Left lung (tissue), 10 donors: ENCODE measurements around the gene GALNT10. TPM values are rescaled to one million over a fixed set of nuclear protein-coding genes. Genes with fewer than 3 reads are reported as not detected.
"Not testable (repeated sequence)": the region's sequence is repeated elsewhere in the genome, so short reads cannot be mapped to it uniquely, and the experiment has no call there.

ENCODE experiments used
- ATAC-seq: fragments of 200-7000 bp; cut with Tn5 transposase; one replicate; pipeline ENCODE4 v1.9.1; 2020; ENCODE audit warnings: moderate library complexity
- DNase-seq, 4 donors: peaks; one replicate each; pipeline ENCODE4 v3.0.0-alpha.2; 2013 to 2020
- H3K27ac ChIP-seq, 2 donors: fragments of 200-600 bp; sonication (generic) in 1 of 2; one replicate each; pipeline versions ENCODE4 v1.5.0 to v1.8.0; 2020 to 2021
- H3K27me3 ChIP-seq, 2 donors: fragments of 200-600 bp; sonication (generic) in 1 of 2; one replicate each; pipeline versions ENCODE4 v1.5.0 to v1.8.0; 2020 to 2021
- H3K36me3 ChIP-seq, 2 donors: fragments of 200-600 bp; sonication (generic) in 1 of 2; one replicate each; pipeline versions ENCODE4 v1.5.0 to v1.8.0; 2020 to 2021
- H3K4me1 ChIP-seq, 2 donors: fragments of 200-600 bp; one replicate each; pipeline ENCODE4 v1.8.0; 2021
- H3K4me3 ChIP-seq, 2 donors: fragments of 200-600 bp; sonication (generic) in 1 of 2; one replicate each; pipeline versions ENCODE4 v1.5.0 to v1.8.0; 2020 to 2021; ENCODE audit warnings: mild to moderate bottlenecking in 1 of 2
- H3K9me3 ChIP-seq, 2 donors: fragments of 200-600 bp; sonication (generic) in 1 of 2; one replicate each; pipeline versions ENCODE4 v1.5.0 to v1.8.0; 2020 to 2021
- intact Hi-C, 2 donors: fragments of 100-400 bp; cut with DNase I; formaldehyde crosslinking; loops; one replicate each; pipeline versions ENCODE4 v1.11.2 to v1.14.2; 2022
- polyA plus RNA-seq, 6 donors: library from polyadenylated mRNA; unstranded; fragments of 120-200 nt; gene quantifications; one replicate each; pipeline ENCODE4 v1.2.1, GENCODE V29; 2013; ENCODE audit not compliant: insufficient read length in 6 of 6
- total RNA-seq, 2 donors: library from RNA; stranded (reverse); fragmentation: NEBNext Ultra II Directional; extraction: Animal tissue kit (Norgen Biotek cat#: 25700); gene quantifications; one replicate each; pipeline ENCODE4 v1.2.1, GENCODE V29; 2021
- TF ChIP-seq, protein P1 (sequence below), 2 donors: fragments of 200-600 bp; sonication (generic) in 1 of 2; IDR thresholded peaks; one replicate each; pipeline versions ENCODE4 v1.5.0 to v1.8.0; 2021; ENCODE audit warnings: antibody characterized with exemption in 2 of 2
- donor health status: DM: no; HTN: yes; CAD: no.
- donor health status: DM: no; HTN: no; CAD: no.

The GALNT10 gene
- total and polyA plus RNA-seq, 8 donors = 21.2 to 117 (median 25.7) TPM

DNA sequence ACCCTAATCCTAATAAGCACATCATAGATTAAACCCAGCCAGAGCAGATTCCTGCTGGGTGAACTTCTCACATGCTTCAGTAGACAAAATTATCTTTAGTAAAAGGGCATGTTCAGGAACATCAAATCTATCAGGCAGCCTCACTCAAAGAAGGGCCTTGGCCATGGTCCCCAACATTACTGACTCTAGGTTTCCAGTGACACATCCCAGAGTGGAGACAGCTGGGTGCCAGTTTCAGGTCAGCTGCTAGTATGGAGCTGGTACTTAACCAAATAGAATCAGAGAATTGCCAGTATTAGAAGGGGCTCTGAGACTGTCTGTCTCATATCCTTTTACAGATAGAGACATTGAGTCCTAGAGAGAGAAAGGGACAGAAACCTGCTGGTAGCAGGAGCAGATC is 44.1 kb upstream of the GALNT10 start:
- Histone ChIP-seq H3K27ac (no peak overlapping the region), H3K27me3 (no peaks in the 10 kb centered on the region), H3K9me3 (no peaks in the 10 kb centered on the region), H3K4me3 (no peak overlapping the region), H3K4me1 (no peaks in the 10 kb centered on the region), H3K36me3 (no peaks in the 10 kb centered on the region)
- ATAC-seq (no peak), DNase-seq (no peak)
- TF ChIP-seq, protein P1, sequence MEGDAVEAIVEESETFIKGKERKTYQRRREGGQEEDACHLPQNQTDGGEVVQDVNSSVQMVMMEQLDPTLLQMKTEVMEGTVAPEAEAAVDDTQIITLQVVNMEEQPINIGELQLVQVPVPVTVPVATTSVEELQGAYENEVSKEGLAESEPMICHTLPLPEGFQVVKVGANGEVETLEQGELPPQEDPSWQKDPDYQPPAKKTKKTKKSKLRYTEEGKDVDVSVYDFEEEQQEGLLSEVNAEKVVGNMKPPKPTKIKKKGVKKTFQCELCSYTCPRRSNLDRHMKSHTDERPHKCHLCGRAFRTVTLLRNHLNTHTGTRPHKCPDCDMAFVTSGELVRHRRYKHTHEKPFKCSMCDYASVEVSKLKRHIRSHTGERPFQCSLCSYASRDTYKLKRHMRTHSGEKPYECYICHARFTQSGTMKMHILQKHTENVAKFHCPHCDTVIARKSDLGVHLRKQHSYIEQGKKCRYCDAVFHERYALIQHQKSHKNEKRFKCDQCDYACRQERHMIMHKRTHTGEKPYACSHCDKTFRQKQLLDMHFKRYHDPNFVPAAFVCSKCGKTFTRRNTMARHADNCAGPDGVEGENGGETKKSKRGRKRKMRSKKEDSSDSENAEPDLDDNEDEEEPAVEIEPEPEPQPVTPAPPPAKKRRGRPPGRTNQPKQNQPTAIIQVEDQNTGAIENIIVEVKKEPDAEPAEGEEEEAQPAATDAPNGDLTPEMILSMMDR (IDR thresholded peaks at IDR 0.05) = no peak
- intact Hi-C loops = no loop called here

DNA sequence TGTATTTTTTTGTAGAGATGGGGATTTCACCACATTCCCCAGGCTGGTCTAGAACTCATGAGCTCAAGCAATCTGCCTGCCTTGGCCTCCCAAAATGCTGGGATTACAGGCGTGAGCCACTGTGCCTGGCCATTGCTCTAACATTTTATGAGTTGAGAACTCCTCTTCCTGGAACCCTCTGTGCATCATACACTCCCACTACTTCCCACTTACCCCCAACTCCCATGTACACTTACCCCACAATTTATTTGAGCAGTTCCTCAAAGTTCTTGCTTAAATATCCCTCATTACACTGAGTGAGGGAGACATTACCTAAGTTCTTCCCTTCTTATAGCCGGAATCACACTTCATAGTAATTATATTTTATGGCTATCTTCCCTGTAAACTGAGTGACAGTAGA is 42.9 kb upstream of the GALNT10 start:
- no peak for DNase-seq
- Histone ChIP-seq H3K36me3 (no peaks in the 10 kb centered on the region), H3K27me3 (no peaks in the 10 kb centered on the region), H3K4me1 (no peaks in the 10 kb centered on the region), H3K27ac (no peak overlapping the region), H3K4me3 (no peak overlapping the region), H3K9me3 (no peaks in the 10 kb centered on the region)
- no peak for ATAC-seq
- TF ChIP-seq, protein P1 (IDR thresholded peaks at IDR 0.05) = no peak
- intact Hi-C loops = no loop called here

DNA sequence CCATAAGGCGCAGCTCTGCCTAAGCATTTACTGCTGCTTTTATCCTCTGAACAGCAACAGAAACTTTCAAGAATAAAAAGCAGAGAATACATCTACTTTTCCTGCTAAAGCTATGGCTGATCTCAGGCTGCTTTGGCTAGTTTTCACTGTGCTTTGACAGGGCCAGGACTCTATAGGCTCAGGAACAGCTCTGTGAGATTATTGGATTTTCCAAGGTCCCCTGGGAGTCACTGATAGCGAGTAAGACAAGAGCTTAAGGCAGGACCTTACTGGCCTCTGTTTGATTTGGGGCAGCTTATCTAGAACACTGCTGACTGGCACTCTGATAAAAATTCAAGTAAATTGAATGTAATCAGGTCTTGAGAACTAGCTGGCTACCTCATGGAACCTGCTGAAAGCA is 40.1 kb upstream of the GALNT10 start:
- ATAC-seq, DNase-seq, H3K27ac ChIP-seq, H3K9me3 ChIP-seq, intact Hi-C loops, H3K4me1 ChIP-seq, H3K36me3 ChIP-seq, H3K27me3 ChIP-seq, H3K4me3 ChIP-seq: not testable (repeated sequence)

DNA sequence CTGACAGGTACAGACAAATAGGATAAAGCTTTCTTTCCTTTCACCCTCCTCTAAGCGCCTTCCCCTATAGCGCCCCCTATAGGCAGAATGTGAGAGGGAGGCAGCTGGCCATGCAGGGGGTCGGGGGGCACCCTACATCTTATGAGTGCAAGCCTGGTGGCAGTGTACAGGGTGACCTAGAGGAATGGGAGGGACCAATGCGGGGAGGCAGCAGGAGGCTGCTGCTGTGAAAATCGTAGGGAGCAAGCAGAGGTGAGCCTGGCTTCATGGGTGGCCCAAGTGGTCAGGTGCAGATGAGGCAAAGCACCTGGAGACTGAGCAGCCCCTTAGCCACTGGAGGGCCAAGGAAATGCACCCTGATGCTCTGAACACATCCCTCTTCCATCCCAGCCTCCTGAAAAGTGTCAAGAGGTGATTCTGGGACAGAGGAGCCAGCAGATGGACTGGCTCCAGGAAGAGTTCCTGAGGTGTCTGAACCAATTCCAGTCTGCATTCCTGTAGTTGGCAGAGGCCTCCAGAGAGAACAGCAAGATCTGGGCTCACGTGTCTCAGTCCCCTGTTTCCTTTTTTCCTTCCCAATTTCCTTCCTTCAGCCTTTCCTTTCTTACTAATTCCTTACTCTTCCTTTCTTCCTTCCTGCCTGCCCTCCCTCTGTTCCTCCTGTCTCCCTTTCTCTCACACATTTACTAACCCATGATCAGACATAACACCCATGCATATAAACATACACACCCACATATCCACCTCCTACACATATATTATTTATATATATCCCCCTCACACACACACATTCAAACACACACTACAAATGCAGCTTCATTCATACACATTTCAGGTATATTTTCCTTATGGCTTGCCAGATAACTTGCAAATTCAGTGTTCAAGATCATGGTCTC is 32.8 kb upstream of the GALNT10 start:
- Histone ChIP-seq H3K27ac (no peak overlapping the region), H3K36me3 (no peaks in the 10 kb centered on the region), H3K4me1 (no peaks in the 10 kb centered on the region), H3K27me3 (no peaks in the 10 kb centered on the region), H3K4me3 (no peak overlapping the region), H3K9me3 (no peaks in the 10 kb centered on the region)
- intact Hi-C loops = no loop called here
- DNase-seq = no peak
- no peak for ATAC-seq
- TF ChIP-seq, protein P1 (IDR thresholded peaks at IDR 0.05) = no peak

DNA sequence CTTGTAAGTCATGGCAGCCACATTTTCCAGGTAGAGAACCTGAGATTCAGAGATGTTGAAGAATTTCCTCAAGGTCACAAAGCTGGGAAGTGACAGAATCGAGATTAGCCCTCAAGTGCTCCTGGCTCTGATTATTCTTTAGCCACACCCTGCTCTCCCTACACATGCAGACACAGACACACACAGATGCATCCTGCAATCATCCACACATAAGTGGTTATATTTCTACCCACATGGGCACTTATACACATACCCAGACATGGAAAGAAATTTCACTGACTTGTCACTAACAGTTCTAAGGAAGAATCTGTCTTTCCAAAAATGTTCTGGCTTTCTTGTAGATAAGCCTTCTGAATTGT is 32.2 kb upstream of the GALNT10 start:
- ATAC-seq = no peak
- intact Hi-C loops = no loop called here
- Histone ChIP-seq H3K9me3 (no peaks in the 10 kb centered on the region), H3K27ac (no peak overlapping the region), H3K36me3 (no peaks in the 10 kb centered on the region), H3K4me1 (no peaks in the 10 kb centered on the region), H3K27me3 (no peaks in the 10 kb centered on the region), H3K4me3 (no peak overlapping the region)
- TF ChIP-seq, protein P1 (IDR thresholded peaks at IDR 0.05) = no peak
- DNase-seq = no peak

DNA sequence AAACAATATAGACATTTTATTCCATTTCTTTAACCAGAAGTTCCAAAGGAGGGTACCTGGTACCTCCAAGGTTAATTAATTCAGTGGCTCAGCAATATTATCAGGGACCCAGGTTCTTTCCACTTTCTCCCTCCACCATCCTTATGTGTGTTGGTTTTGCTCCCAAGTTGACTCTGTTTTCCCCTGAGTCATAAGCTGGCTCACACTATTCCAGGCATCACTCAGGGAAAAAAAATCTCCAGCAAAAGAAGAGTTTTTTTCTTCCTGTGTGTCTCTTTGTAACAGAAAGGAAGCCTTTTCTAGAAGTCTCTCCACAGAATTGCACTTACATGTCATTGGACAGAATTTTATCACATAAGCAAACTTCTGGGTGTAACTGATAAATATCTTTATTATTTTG is 31.2 kb upstream of the GALNT10 start:
- H3K27me3 ChIP-seq = no peaks in the 10 kb centered on the region
- TF ChIP-seq, protein P1 (IDR thresholded peaks at IDR 0.05) = no peak
- no peak overlapping the region for H3K4me3 ChIP-seq
- intact Hi-C loops = no loop called here
- H3K27ac ChIP-seq = no peak overlapping the region
- ATAC-seq (no peak), DNase-seq (no peak)
- H3K36me3 ChIP-seq = no peaks in the 10 kb centered on the region
- H3K9me3 ChIP-seq = no peaks in the 10 kb centered on the region
- H3K4me1 ChIP-seq = no peaks in the 10 kb centered on the region
